Rectal smooth muscle tissue (tissue), 1 donor: Measurements from ENCODE around the gene NSDHL.
A peak's percentile ranks its signal among the peaks of the same experiment; 100 is the strongest.
"Not testable (repeated sequence)": the region's sequence is repeated elsewhere in the genome, so short reads cannot be mapped to it uniquely, and the experiment has no call there.

Source experiments
- H3K27ac ChIP-seq: one replicate; pipeline ENCODE4 v1.7.0; 2013; ENCODE audit warnings: low read depth, low read length, inconsistent platforms
- H3K27me3 ChIP-seq: one replicate; pipeline ENCODE4 v1.7.0; 2013; ENCODE audit warnings: low read length; ENCODE audit not compliant: control insufficient read depth, insufficient read depth
- H3K36me3 ChIP-seq: one replicate; pipeline ENCODE4 v1.7.0; 2013; ENCODE audit warnings: low read length; ENCODE audit not compliant: control insufficient read depth, insufficient read depth
- H3K4me1 ChIP-seq: one replicate; pipeline ENCODE4 v1.7.0; 2013; ENCODE audit warnings: low read length; ENCODE audit not compliant: control insufficient read depth, insufficient read depth
- H3K4me3 ChIP-seq: one replicate; pipeline ENCODE4 v1.7.0; 2013; ENCODE audit warnings: low read length
- H3K9ac ChIP-seq: one replicate; pipeline ENCODE4 v1.7.0; 2013; ENCODE audit warnings: low read length

NSDHL gene

DNA sequence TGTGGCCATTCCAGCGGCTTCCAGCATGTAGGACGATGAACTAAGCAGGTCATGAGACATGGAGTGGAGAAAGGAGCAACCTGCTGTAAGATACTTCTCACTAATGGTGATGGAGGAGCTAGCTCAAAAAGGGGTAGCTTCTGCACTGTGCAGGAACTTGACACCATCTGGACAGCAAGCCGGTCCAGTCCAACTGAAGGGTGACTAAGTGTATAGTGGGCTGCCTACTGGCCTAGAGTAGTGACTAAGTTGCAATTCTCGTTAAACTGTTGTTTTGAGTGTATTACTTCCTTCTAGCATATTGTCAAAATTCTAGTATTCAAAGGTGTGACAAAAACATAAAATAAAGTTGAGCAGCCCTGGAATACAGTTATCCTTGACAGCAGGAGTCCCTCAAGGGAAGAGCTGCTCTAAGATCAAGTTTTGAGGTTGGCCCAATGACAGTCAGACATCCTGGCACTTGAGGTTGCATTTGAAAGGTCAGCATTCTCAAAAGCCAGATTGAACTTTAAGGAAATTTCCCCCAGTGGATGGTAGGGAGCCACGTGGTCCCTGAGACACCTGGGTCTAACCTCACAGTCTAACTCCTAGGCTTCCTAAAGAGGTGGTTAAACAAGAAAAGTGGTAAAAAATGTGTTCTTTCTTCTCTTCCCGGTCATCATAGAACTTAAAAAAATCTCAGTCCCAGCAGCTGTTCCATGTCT lies 8.3 kb upstream of the NSDHL start:
- no peaks in the 10 kb centered on the region for H3K36me3 ChIP-seq
- no peaks in the 10 kb centered on the region for H3K4me1 ChIP-seq
- H3K27me3 ChIP-seq = peaks cover 6% of the 10 kb centered on the region
- H3K9ac ChIP-seq = no peak overlapping the region
- H3K4me3 ChIP-seq = no peak overlapping the region
- H3K27ac ChIP-seq = no peak overlapping the region

GRCh38 chrX:152823657-152824056 lies 7.2 kb upstream of the NSDHL start:
- H3K27ac ChIP-seq = no peak overlapping the region
- no peak overlapping the region for H3K9ac ChIP-seq
- no peaks in the 10 kb centered on the region for H3K36me3 ChIP-seq
- no peaks in the 10 kb centered on the region for H3K4me1 ChIP-seq
- no peak overlapping the region for H3K4me3 ChIP-seq
- peaks cover 6% of the 10 kb centered on the region for H3K27me3 ChIP-seq

DNA sequence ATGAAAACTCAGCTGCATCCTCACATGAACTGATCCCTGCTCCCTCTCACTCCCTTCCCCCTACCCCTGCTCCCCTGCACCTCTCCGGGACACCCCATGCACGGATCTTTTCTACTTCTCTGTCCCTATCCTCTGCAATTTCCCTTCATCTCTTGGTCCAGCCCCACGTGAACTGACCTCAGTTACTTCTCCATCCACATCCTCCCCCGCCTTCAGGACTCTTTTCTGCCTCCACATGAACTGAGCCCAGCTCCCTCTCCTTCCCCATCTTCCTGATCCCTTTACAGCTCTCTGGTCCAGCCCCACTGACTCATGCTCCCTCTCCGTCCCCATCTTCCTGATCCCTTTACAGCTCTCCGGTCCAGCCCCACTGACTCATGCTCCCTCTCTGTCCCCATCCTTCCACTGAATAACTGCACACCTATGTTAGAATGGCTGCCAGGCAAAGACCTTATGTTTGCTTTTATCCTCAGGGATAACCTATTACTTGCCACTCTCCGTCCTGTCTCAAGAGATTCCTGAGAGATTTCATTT lies 6.0 kb upstream of the NSDHL start:
- H3K4me1 ChIP-seq = no peaks in the 10 kb centered on the region
- H3K9ac ChIP-seq = no peak overlapping the region
- no peak overlapping the region for H3K4me3 ChIP-seq
- H3K36me3 ChIP-seq = no peaks in the 10 kb centered on the region
- H3K27ac ChIP-seq = no peak overlapping the region
- H3K27me3 ChIP-seq = peaks cover 4% of the 10 kb centered on the region

DNA sequence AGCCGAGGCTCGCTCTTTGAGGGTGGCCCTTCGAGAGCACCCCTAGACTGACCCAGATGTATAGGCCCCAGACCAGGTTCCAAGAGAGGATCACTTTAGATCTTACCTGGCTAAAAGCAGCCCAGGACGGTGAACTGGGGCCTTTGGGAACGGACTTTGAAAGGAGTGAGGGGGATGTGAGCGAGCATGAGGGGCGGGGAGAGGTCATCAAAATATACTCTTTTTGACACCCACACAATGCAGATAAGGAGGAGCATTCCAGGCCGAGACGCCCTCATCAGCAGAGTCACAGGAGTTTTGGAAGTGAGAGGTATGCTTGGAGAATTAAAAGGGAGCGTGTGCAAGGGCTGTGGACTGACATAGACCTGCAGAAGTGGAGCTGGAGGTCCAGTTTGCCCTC lies 528 bp downstream of the NSDHL start:
- peak overlapping the region; percentile 65 for H3K4me3 ChIP-seq
- no peaks in the 10 kb centered on the region for H3K36me3 ChIP-seq
- peak overlapping the region; percentile 59 for H3K9ac ChIP-seq
- H3K27ac ChIP-seq = no peak overlapping the region
- H3K27me3 ChIP-seq = no peaks in the 10 kb centered on the region
- H3K4me1 ChIP-seq = no peaks in the 10 kb centered on the region

GRCh38 chrX:152832520-152832919 lies 1.7 kb downstream of the NSDHL start:
- no peak overlapping the region for H3K27ac ChIP-seq
- H3K27me3 ChIP-seq = no peaks in the 10 kb centered on the region
- no peaks in the 10 kb centered on the region for H3K36me3 ChIP-seq
- no peak overlapping the region for H3K9ac ChIP-seq
- H3K4me1 ChIP-seq = no peaks in the 10 kb centered on the region
- no peak overlapping the region for H3K4me3 ChIP-seq

DNA sequence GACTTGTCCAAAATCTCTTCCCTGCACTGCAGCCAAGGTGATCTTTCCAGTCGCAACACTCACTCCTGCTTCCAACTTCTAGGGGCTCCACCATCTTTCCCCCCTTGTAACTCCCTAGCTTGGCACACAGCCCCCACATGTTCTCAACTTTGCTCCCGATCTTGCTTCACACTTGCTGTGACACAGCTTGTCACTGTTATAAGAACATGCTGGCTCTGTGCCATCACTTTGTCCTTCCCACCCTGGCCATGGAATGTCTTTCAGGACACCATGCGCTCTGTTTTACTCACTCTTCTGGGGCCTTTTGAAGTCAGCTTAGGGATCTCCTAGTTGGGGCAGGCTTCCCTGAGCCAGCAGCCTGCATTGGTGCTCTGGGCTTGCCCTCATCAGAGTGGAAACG lies 2.5 kb downstream of the NSDHL start:
- H3K4me1 ChIP-seq = no peaks in the 10 kb centered on the region
- H3K4me3 ChIP-seq = no peak overlapping the region
- H3K27ac ChIP-seq = no peak overlapping the region
- H3K9ac ChIP-seq = no peak overlapping the region
- no peaks in the 10 kb centered on the region for H3K27me3 ChIP-seq
- no peaks in the 10 kb centered on the region for H3K36me3 ChIP-seq

DNA sequence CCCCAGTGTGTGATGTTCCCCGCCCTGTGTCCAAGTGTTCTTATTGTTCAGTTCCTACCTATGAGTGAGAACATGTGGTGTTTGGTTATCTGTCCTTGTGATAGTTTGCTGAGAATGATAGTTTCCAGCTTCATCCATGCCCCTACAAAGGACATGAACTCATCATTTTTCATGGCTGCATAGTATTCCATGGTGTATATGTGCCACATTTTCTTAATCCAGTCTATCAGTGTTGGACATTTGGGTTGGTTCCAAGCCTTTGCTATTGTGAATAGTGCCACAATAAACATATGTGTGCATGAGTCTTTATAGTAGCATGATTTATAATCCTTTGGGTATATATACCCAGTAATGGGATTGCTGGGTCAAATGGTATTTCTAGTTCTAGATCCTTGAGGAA lies 4.6 kb downstream of the NSDHL start:
- not testable (repeated sequence) for H3K27me3 ChIP-seq, H3K4me1 ChIP-seq, H3K9ac ChIP-seq, H3K4me3 ChIP-seq, H3K27ac ChIP-seq, H3K36me3 ChIP-seq

DNA sequence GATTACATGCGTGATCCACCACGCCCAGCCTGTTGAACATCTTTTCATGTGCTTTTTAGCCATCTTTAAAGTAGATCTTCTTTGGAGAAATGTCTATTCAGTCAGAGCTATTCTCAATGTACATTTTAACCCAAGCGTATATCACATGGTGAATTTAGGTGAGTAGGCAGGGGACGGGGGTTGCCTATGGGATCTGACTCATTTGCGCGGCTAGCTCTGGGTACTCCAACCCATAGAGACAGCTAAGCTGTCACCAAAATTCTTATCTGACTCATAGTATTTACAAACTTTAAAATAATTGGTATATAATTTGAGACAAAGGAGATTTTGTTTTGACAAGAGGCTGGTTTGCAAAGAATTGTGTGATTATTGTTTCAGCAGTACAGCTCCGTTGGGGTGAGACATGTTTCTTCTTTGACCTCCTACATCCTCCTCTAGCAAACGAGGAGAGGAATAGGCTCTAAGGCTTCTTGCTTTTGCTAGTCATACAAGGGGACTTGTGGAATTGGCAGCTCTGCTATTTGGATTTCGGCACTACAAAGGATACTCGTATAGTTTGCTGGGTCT lies 12.0 kb downstream of the NSDHL start:
- Histone ChIP-seq H3K4me3 (no peak overlapping the region), H3K9ac (no peak overlapping the region), H3K27ac (no peak overlapping the region), H3K4me1 (no peaks in the 10 kb centered on the region), H3K36me3 (no peaks in the 10 kb centered on the region), H3K27me3 (no peaks in the 10 kb centered on the region)

- H3K27ac ChIP-seq = no peak overlapping the region
- H3K27me3 ChIP-seq = no peaks in the 10 kb centered on the region
- H3K9ac ChIP-seq = no peak overlapping the region
- H3K36me3 ChIP-seq = no peaks in the 10 kb centered on the region
- H3K4me3 ChIP-seq = no peak overlapping the region
- no peaks in the 10 kb centered on the region for H3K4me1 ChIP-seq
Observed at GRCh38 chrX:152843852-152844251, 13.0 kb downstream of the NSDHL start.

DNA sequence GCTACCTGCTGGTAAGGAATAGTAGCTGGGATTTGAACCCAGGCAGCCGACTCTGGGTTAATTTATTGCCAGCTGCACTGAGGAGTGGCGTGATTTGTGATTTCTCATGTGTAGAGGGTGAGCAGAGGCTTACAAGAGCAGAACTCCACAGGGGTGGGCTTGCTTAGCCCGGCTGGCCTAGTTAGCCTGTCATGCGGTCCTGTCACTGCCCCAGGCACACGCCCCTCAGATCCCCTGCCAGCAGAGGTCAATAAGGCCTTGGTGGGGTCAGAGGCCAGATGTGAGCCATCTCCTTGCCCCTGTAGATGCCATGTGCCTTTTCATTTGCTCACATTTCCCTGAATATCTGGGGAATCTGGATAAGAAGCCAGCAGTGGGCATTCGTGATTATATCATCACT lies 13.4 kb downstream of the NSDHL start:
- Histone ChIP-seq H3K4me1 (no peaks in the 10 kb centered on the region), H3K27me3 (no peaks in the 10 kb centered on the region), H3K4me3 (no peak overlapping the region)

GRCh38 chrX:152845618-152846240 lies 14.9 kb downstream of the NSDHL start:
- H3K4me1 ChIP-seq = no peaks in the 10 kb centered on the region
- no peaks in the 10 kb centered on the region for H3K36me3 ChIP-seq
- H3K4me3 ChIP-seq = no peak overlapping the region

More for the DNA sequence above, 13.4 kb downstream of the NSDHL start:
- no peak overlapping the region for H3K9ac ChIP-seq
- no peak overlapping the region for H3K27ac ChIP-seq
- no peaks in the 10 kb centered on the region for H3K36me3 ChIP-seq

GRCh38 chrX:152847281-152847680 lies 16.4 kb downstream of the NSDHL start:
- H3K4me3 ChIP-seq = no peak overlapping the region
- H3K27ac ChIP-seq = no peak overlapping the region
- H3K4me1 ChIP-seq = no peaks in the 10 kb centered on the region
- no peaks in the 10 kb centered on the region for H3K36me3 ChIP-seq
- no peaks in the 10 kb centered on the region for H3K27me3 ChIP-seq
- no peak overlapping the region for H3K9ac ChIP-seq

More at GRCh38 chrX:152845618-152846240, 14.9 kb downstream of the NSDHL start:
- Histone ChIP-seq H3K9ac (no peak overlapping the region), H3K27me3 (no peaks in the 10 kb centered on the region), H3K27ac (no peak overlapping the region)
